Measurements from ENCODE around the gene WASF1. TPM values are rescaled to one million over a fixed set of nuclear protein-coding genes. Genes with fewer than 3 reads are reported as not detected.

The WASF1 gene
- total and polyA plus RNA-seq, 2 donors (not counting 3 experiments of a cell fraction or from before 2014, with no cell fraction given) = 20.9 to 27.5 TPM

- no peak for TF ChIP-seq JUN (IDR thresholded peaks at IDR 0.05; ENCODE audit: borderline replicate concordance, insufficient read depth, insufficient read length, low read depth)
- TF ChIP-seq FOS (IDR thresholded peaks at IDR 0.05; ENCODE audit: borderline replicate concordance, insufficient read depth, low read length) = no peak
- TF ChIP-seq MAX (IDR thresholded peaks at IDR 0.05; ENCODE audit: insufficient read depth, insufficient read length) = no peak
- no peak for TF ChIP-seq CTCF (IDR thresholded peaks at IDR 0.05; ENCODE audit: extremely low read depth in 1 of 2, insufficient read depth in 1 of 2, low read depth in 1 of 2, low read length in 2 of 2)
- no peak for TF ChIP-seq MYC (IDR thresholded peaks at IDR 0.05; ENCODE audit: low read depth, low read length)
- TF ChIP-seq GATA2 (IDR thresholded peaks at IDR 0.05; ENCODE audit: insufficient read depth, insufficient read length, low read depth, low read length) = no peak
- TF ChIP-seq POLR2A (IDR thresholded peaks at IDR 0.05; ENCODE audit: low read depth, low read length) = no peak
- Histone ChIP-seq H3K4me3 (replicated peaks in 1 of 3; ENCODE audit: insufficient read depth in 1 of 3, low read depth in 1 of 3, low read length in 3 of 3) (no peak overlapping the region), H3K9ac (replicated peaks; ENCODE audit: extremely low read depth, insufficient read depth, low read length) (no peak overlapping the region), H3K9me3 (replicated peaks; ENCODE audit: control insufficient read depth, insufficient read depth, low read length) (no peaks in the 10 kb centered on the region), H4K20me1 (replicated peaks; ENCODE audit: control insufficient read depth, extremely low read depth, insufficient read depth, low read length) (no peaks in the 10 kb centered on the region), H3K27me3 (ENCODE audit: control insufficient read depth in 2 of 2, insufficient read depth in 2 of 2, low read length in 2 of 2) (no peaks in the 10 kb centered on the region), H3K36me3 (ENCODE audit: control insufficient read depth in 2 of 2, extremely low read depth in 1 of 2, insufficient read depth in 2 of 2, low read length in 2 of 2) (peaks cover 0 to 6% of the 10 kb centered on the region in 2 experiments), H3K4me1 (ENCODE audit: control insufficient read depth, extremely low read depth, insufficient read depth, low read length) (peaks cover 36% of the 10 kb centered on the region), H3K79me2 (ENCODE audit: control insufficient read depth, insufficient read depth, low read length) (no peaks in the 10 kb centered on the region), H2AFZ (ENCODE audit: low read depth, low read length) (peak overlapping the region; percentile 64), H3K9me1 (replicated peaks; ENCODE audit: control insufficient read depth, extremely low read depth, insufficient read depth, low read length) (no peaks in the 10 kb centered on the region), H3K4me2 (ENCODE audit: insufficient read depth, low read length) (peak overlapping the region; percentile 39), H3K27ac (ENCODE audit: insufficient read depth, low read depth, low read length) (peak overlapping the region; percentile 48)
- no TSS peak for BruUV-seq (replicated peaks)
- dilution Hi-C loops (cut with MboI; ENCODE audit: extremely low pct_ligation_motif_present, low sequenced_read_pairs) (no loop called here), intact Hi-C loops (cut with micrococcal nuclease) (no loop called here)
- FAIRE-seq (no peak), DNase-seq (ENCODE audit: low read depth, low spot score) (no peak)
- POLR2A ChIA-PET = interaction anchor here (1.4 kb wide), 1 partner anchor 82 kb away, joined by 3 read pairs; the partner anchor contains the start of gene WASF1
- CTCF ChIA-PET = interaction anchor here (1.0 to 3.4 kb wide), 8 partner anchors 9 to 295 kb away, joined by 3 to 13 read pairs (median 5); partner anchors contain the start of gene WASF1
These were observed 82.0 kb downstream of the WASF1 start for GRCh38 chr6:110097443-110097842.
